ENCODE data around the gene ARFGAP1. TPM values are rescaled to one million over a fixed set of nuclear protein-coding genes. Genes with fewer than 3 reads are reported as not detected.

The ARFGAP1 gene
- total RNA-seq, 1 donor from 2014 or later: 66.2 TPM

DNA sequence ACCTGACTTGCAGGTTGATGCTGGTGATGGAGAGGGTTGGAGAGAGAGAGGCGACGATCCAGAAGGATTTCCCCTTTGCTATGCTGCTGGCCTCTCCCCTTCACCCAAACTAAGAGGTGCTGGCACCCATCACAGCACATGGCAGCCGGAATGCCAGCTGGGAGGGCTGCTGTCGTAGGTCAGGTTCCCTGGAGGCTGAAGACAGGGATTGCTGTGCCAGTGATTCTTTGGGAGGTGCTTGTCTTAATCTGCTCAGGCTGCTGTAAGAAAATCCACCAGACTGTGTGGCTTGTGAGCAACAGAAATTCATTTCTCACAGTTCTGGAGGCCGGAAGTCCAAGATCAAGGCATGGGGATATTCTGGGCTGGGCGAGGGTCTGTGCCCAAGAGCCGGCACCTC, 4.4 kb upstream of the ARFGAP1 start:
- intact Hi-C loops (cut with DNase I): no loop called here
- Histone ChIP-seq H3K9me3 (no peaks in the 10 kb centered on the region), H3K27ac (no peak overlapping the region), H3K27me3 (ENCODE audit: low read depth) (peaks cover 21% of the 10 kb centered on the region), H3K4me1 (peaks cover 6% of the 10 kb centered on the region), H3K4me3 (no peak overlapping the region), H3K36me3 (no peaks in the 10 kb centered on the region)
- TF ChIP-seq, protein P1, sequence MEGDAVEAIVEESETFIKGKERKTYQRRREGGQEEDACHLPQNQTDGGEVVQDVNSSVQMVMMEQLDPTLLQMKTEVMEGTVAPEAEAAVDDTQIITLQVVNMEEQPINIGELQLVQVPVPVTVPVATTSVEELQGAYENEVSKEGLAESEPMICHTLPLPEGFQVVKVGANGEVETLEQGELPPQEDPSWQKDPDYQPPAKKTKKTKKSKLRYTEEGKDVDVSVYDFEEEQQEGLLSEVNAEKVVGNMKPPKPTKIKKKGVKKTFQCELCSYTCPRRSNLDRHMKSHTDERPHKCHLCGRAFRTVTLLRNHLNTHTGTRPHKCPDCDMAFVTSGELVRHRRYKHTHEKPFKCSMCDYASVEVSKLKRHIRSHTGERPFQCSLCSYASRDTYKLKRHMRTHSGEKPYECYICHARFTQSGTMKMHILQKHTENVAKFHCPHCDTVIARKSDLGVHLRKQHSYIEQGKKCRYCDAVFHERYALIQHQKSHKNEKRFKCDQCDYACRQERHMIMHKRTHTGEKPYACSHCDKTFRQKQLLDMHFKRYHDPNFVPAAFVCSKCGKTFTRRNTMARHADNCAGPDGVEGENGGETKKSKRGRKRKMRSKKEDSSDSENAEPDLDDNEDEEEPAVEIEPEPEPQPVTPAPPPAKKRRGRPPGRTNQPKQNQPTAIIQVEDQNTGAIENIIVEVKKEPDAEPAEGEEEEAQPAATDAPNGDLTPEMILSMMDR (IDR thresholded peaks at IDR 0.05): no peak
- DNase-seq: no peak
- ATAC-seq: no peak

DNA sequence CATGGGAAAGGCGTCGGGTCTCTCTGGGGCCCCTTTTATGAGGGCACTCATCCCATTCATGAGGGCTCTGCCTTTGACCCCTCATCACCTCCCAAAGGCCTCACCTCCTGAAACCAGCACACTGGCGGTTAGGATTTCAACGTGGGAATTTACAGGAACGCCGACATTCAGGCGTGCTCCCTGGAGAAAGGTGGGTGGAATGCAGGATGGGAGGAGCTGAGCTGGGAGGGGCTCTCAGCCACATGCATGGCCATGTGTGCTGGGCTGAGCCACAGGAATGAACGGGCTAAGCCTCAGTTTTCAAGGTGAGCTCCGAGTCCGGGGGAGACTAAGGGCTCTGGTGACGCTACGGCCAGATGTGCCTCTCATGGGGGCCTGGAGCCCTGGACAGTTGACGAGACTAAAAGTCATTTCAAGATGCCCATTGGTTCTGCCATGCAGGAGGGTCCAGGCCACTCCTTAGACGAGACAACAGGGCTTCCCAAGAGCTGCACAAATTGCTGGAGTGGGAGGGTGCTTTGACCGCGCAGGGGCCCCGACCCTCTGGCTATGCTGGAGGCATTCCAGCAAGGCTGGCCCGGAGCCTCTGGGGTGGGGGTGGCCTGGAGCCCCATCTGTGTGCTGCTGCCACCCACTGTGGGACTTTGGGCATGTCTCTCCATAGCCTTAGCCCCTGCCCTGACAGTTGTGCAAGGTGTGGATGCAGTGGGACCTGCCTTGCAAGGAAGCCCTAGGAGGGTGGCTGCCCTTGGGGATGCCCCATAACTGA, 3.8 kb upstream of the ARFGAP1 start:
- Histone ChIP-seq H3K36me3 (no peaks in the 10 kb centered on the region), H3K27me3 (ENCODE audit: low read depth) (peaks cover 20% of the 10 kb centered on the region), H3K27ac (no peak overlapping the region), H3K4me3 (no peak overlapping the region), H3K9me3 (no peaks in the 10 kb centered on the region), H3K4me1 (peaks cover 12% of the 10 kb centered on the region)
- no peak for ATAC-seq
- TF ChIP-seq, protein P1 (IDR thresholded peaks at IDR 0.05): no peak
- intact Hi-C loops (cut with DNase I): no loop called here
- no peak for DNase-seq

DNA sequence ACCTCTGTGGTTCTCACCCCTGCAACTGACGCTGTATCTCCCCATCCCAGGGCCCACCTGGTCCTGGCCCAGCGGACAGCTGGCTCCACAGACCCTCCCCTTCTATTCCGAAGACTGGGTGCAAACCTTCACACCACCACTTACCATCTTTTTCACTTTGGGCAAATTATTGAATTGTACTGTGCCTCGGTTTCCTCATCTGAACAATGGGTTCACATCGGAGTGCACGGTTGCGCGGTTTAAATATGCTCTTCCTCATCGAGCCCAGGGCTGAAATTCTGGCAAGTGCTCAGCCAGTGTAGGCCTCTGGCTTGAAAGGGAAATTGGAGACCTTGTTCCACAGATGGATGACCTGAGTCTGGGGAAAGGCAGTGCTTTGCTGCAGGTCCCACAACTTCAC, 2.9 kb upstream of the ARFGAP1 start:
- no peak overlapping the region for H3K4me3 ChIP-seq
- H3K27ac ChIP-seq: no peak overlapping the region
- no peaks in the 10 kb centered on the region for H3K36me3 ChIP-seq
- TF ChIP-seq, protein P1 (IDR thresholded peaks at IDR 0.05): no peak
- DNase-seq (no peak), ATAC-seq (no peak)
- H3K4me1 ChIP-seq: peaks cover 20% of the 10 kb centered on the region
- H3K27me3 ChIP-seq (ENCODE audit: low read depth): peaks cover 15% of the 10 kb centered on the region
- H3K9me3 ChIP-seq: no peaks in the 10 kb centered on the region
- intact Hi-C loops (cut with DNase I): no loop called here

DNA sequence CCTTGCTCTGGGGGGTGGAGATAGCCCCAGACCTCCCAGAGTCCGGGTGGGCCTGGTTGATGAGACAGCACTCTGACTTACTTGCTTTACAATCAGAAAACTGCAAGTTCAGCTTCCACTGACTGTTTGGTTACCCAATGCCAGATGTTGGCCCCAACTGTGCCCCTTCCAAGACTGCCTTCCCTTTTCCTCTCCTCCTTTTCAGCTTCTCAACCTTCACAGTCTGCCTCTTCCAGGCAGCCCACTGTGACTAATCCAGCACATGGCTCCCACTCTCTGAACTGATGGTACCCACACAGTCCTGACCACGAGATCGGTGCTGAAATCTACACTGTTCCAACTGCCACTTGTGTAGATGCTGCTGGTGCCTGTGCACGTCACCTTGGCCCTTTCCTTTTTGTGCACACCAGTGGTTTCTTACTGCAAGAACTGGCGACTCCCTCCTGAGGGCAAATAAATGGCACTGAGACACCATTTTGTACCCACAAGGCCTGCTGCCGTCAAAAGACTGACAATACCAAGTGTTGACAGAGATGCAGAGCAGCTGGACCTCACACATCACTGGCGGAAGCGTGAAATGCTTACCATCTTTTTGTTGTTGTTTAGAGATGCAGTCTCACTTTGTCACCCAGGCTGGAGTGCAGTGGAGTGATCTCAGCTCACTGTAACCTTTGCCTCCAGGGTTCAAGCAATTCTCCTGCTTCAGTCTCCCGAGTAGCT, 1.8 kb upstream of the ARFGAP1 start:
- Histone ChIP-seq H3K27me3 (ENCODE audit: low read depth) (peaks cover 15% of the 10 kb centered on the region), H3K4me3 (no peak overlapping the region), H3K9me3 (no peaks in the 10 kb centered on the region), H3K36me3 (peaks cover 3% of the 10 kb centered on the region), H3K27ac (no peak overlapping the region), H3K4me1 (peaks cover 27% of the 10 kb centered on the region)
- intact Hi-C loops (cut with DNase I): no loop called here
- TF ChIP-seq, protein P1 (IDR thresholded peaks at IDR 0.05): no peak
- ATAC-seq (no peak), DNase-seq (no peak)

DNA sequence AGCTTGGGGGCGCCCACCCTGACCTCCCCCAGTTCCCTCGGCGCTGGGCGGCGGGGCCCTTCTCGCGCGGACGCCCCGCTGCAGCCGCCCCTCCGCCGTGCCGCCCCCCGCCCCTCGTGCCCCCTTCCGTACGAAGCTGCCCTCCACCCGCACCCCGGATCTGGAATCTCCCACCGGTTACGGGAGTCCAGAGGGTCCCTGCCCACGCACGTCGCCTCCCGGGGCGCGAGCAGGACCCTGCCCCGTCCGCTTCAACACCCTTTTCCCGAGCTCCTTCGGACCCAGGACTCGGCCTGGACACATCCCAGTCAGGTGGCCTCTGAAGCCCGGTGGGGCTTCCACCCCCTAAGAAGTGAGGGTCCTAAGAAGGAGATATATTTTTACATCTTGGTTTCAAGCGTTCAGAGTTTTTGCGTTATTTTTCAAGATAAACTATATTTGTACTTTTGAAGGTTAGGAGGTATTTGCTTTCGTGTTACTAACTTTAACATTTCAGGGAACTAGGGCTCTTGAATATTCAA, 506 bp downstream of the ARFGAP1 start:
- Histone ChIP-seq H3K36me3 (peaks cover 26% of the 10 kb centered on the region), H3K27ac (peak overlapping the region; percentile 82), H3K9me3 (no peaks in the 10 kb centered on the region), H3K4me1 (peaks cover 27% of the 10 kb centered on the region), H3K27me3 (ENCODE audit: low read depth) (peaks cover 2% of the 10 kb centered on the region), H3K4me3 (peak overlapping the region; percentile 83)
- TF ChIP-seq, protein P1 (IDR thresholded peaks at IDR 0.05): no peak
- DNase-seq: no peak
- ATAC-seq: no peak
- intact Hi-C loops (cut with DNase I): no loop called here

Measured in lower lobe of right lung (tissue), 2 donors.